H1 (cell line): Measurements from ENCODE around the gene GPHA2. TPM values are rescaled to one million over a fixed set of nuclear protein-coding genes. Genes with fewer than 3 reads are reported as not detected.

Experiments used
- CHD7 ChIP-seq: fragments of 300-600 bp; sonication (generic); IDR thresholded peaks from 2 replicates; pipeline ENCODE4 v1.7.1; 2012; ENCODE audit warnings: low read length, moderate library complexity, mild to moderate bottlenecking, inconsistent platforms; ENCODE audit not compliant: insufficient replicate concordance
- KDM4A ChIP-seq: IDR thresholded peaks from one replicate; pipeline ENCODE4 v1.7.1; 2012; ENCODE audit warnings: low read depth, mild to moderate bottlenecking, moderate library complexity, low read length, inconsistent platforms; ENCODE audit not compliant: severe bottlenecking
- polyA plus RNA-seq, 7 experiments: library from polyadenylated mRNA; depleted of rRNA in 3 of 7; stranded (reverse) in 5 of 7; unstranded in 2 of 7; fragments of >200 nt in 5 of 7; fragments of 200-250 nt in 2 of 7; gene quantifications; 1 replicate in 5 of 7; 2 replicates in 1 of 7; 4 replicates in 1 of 7; pipeline versions ENCODE4 v1.2.1 to v1.2.3, GENCODE V29; 2011 to 2013; ENCODE audit warnings: missing spikeins in 2 of 7, mixed read lengths in 2 of 7
- total RNA-seq: library from RNA; stranded (reverse); fragmentation: NEBNext Ultra II Directional; extraction: Animal tissue kit (Norgen Biotek cat#: 25700); gene quantifications from 2 replicates; pipeline ENCODE4 v1.2.1, GENCODE V29; 2021

The GPHA2 gene
- total and polyA plus RNA-seq, 2 of the 8 experiments (the other 6 are each of a cell fraction or from before 2014, with no cell fraction given), result 0.97 to 4.4 TPM

DNA sequence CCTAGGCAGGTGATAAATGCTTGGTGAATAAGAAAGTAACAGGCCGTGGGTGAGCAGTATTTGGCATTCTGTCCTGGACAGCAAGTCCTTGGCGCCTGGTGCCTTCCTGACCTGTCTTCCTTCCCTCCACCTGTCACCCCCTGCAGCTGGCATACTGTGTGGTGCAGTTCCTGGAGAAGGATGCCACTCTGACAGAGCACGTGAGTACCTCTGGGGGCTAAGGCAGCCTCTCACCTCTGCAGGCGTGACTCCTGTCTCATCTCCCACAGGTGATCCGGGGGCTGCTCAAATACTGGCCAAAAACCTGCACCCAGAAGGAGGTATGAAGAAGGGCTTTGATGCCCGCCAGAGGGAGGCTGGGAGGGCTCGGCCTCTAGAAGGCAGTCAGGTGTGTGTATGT, 4.4 kb downstream of the GPHA2 start (continued):
- TF ChIP-seq KDM4A (no peak), CHD7 (no peak)
